ENCODE results near the gene SIM2.

SIM2 gene

DNA sequence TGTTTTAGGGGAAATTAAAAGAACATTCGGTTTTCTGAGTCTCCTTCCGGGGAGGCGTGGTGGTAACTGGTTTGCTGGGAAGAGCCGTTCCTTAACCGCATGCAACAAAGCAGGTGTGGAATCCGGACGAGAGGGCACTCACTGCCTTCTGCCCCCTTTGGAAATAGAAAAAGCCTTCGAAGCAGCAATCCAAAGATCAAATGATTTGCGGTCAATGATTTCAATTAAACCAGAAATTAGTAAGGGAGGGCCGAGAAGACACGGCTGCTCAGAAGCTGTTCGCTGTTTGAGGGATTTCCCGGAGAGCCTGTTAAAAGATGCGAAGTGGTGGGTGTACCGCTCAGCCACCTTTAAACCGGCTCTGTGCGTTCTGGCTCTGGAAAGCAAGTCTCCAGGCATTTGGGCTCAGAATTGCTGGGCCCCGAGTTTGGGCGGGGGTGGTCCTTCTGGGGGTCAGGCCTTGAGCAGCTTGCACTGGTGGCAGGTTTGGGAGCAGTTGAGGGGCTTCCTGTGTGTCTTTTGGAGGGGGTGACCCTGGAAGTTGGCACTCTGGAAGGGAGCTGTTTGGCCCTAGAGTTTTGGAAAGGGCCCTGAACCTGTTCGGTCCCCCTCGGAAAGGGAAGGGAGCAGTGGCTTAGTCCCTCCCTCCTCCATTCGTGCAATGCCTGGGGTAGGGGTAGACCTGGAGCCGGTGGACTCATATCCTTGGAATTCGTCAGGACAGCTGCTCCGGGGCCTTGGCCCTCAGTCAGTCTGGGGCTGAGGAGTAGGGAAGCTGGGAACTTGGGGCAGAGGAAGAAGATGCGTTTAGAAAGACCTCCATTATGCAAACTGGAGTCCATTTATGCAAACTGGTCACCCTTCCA is 3.1 kb downstream of the SIM2 start:
- no peak for DNase-seq

DNA sequence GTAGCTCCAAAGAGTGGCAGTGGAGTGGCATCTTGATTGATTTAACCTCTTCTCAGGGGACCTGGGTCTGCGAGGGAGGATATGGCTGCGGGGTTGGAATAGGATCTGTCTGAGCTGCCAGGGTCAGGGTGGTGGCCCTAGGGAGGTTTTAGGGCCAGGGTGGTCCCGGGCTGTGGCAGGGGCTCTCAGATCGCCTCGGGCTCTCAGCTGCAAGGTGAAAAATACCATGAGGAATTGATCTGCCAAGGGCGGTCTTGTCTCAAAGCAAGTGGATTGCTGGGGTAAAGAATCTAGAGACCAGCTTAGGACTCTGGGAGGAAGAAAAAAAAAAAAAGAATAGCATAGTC is 3.7 kb downstream of the SIM2 start:
- DNase-seq: no peak

DNA sequence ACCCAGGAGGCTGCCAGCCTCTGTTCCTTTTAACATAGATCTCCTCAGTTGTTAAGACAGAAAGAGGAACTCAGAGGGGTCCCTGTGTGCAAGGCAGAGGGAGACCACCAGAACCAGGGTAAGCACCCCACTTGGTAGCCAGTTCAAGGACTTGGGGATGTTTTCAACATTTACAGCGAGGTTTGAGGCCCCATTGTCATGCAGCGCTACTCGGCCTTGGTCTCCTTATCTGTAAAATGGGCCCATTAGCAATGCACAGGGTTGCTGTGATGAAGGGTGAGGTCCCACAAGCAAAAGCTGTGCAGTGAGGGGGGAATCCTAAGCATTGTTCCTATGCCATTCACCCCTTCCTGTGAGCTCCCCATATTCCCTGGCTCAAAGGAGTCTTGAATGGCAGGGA is 4.2 kb downstream of the SIM2 start:
- no peak for DNase-seq

DNA sequence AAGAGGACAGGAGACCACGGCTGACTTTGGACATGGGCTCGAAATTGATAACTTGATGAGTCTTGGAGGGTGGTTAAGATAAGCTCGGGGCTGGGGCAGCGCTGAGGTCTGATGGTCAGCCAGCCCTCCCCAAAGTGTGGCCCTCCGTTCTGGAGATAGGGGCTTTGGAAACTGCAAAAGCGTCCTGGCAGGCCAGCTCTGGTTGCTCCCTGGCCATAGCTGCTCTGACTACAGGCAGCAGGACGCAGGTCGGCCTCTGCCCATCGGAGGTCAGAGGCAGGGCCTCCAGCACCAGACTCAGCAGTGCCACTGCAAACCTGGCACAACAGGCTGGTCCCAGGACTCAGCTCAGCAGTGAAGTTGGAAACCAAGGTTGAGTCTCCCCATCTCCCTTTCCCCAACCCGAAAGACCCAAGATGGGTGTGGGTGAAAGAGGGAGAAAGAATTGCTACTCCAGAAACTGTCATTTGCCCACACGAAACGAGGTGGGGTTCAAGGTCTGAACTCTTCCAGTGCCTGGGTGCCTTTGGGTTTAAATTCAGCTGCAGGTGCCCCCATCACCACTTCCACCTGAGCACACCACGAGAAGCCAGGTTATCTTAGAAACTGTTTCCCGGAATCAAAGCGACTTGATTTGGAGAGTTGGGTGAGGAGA is 4.8 kb downstream of the SIM2 start:
- DNase-seq: no peak

DNA sequence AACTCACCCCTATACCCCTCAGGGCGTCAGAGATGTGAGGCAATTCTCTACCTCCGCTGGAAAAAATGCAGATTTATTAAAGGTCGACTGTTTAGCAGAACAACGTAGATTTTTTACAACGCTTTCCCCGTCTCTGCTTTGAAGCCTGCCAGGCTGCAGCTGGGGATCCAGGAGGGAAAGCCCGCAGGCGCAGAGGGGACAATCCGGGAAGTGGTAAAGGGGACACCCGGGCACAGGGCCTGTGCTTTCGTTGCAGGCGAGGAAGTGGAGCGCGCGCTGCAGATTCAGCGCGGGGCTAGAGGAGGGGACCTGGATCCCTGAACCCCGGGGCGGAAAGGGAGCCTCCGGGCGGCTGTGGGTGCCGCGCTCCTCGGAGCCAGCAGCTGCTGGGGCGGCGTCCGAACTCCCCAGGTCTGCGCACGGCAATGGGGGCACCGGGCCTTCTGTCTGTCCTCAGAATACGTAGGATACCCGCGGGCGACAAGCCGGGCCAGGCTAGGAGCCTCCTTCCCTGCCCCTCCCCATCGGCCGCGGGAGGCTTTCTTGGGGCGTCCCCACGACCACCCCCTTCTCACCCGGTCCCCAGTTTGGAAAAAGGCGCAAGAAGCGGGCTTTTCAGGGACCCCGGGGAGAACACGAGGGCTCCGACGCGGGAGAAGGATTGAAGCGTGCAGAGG is 5.5 kb downstream of the SIM2 start:
- DNase-seq: no peak

DNA sequence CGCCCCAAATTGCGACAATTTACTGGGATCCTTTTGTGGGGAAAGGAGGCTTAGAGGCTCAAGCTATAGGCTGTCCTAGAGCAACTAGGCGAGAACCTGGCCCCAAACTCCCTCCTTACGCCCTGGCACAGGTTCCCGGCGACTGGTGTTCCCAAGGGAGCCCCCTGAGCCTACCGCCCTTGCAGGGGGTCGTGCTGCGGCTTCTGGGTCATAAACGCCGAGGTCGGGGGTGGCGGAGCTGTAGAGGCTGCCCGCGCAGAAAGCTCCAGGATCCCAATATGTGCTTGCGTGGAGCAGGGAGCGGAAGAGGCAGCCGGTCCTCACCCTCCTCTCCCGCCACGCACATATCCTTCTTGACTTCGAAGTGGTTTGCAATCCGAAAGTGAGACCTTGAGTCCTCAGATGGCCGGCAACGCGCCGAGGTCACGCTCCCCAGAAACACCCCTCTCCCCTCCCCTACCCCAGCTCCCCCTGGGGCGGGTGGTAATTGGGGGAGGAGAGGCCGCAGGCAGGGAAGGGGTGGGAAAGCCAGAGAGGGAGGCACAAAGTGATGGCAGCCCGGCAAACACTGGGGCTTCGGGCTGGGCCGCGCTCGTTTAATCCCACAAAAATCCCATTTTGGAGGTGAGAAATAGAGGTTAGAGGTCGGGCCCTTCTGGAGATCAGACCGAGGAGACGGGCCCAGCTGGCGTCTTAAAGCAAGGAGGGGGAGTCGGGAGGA is 6.2 kb downstream of the SIM2 start:
- no peak for DNase-seq

DNA sequence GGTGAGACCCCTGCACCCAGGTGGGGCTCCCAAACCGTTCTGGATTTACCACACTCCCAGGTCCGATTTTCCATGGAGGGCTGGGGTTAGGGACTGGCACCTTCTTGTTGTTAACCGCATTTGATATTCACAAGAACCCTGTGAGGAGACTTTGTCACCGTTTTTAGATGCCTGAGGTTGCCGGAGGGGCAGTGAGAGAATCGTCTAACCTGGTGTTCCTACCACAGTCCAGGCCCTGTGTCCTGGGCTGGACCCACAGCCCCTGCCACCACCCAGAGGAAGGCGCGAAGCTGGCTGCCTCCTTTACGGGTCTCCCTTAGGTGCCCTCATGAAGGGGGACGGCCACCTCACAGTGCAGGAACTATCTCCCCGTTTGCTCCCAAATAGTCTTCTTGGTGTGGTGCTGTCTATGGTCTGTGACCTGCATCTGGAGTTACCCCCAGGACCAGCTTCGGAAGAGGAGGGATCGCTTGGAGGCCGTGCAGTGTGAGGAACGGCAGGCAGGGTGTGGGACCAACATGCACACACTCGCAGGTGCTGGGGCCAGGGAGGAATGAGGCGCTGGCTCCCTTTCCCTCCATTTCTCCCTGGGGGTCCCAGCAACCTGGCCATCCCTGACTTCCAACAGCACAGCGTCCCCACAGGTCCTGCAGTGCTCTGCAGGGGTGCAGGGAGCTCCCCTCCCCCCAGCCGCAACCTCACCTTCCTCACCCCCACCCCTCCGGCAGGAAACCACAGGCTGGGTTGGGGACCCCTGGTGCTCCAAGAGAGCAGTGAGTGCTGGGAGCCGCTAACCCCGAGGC is 7.0 kb downstream of the SIM2 start:
- DNase-seq: no peak

DNA sequence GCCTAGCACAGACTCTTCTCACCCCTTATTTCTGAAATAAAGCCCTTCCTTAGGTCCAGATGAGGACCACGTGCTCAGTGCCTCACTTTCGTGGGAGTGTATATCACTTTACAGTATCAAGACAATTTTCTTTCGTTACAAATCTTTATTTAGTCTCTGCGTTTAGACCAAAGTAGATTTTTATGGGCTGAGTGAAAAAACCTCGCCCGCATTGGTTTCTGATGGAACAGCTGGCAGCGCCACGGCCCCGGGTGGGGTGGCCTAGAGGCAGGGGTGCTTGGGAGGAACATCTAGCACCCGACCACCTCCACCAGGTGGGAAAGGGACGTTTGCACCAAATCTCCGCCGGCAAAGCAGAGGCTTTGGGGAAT is 7.6 kb downstream of the SIM2 start:
- no peak for DNase-seq

DNA sequence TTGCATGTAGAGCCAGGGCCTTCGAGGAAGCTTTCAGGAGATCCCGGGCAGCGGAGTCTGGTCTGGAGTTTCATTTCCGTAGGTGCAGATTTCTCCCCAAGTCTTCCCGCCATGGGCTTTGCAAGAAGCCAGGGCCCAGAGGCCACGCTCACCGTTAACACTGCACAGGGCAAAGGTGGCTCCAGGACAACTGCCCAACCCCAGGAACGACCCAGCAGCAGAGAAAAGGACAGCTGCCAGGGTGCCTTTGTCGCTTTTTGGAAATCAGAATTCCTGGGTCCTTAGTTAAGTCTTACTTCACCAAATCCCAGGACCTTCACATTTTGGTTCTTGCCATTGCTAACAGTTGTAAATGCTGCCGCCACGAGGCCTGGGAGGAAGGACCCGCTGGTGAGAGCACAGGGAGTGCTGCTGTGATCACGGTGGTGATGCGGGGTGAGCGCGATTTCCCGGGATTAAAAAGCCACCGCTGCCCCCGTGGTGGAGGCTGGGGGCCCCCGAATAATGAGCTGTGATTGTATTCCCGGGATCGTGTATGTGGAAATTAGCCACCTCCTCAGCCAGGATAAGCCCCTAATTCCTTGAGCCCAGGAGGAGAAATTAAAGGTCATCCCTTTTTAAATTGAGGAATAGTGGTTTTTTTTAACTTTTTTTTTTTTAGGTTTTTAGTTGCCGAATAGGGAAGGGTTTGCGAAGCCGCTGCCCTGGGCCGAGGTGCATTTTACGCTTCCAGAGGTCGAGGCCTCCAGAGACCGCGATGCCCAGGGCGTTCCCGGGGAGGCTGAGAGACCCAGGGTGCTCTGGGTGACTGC is 8.2 kb downstream of the SIM2 start:
- no peak for DNase-seq

DNA sequence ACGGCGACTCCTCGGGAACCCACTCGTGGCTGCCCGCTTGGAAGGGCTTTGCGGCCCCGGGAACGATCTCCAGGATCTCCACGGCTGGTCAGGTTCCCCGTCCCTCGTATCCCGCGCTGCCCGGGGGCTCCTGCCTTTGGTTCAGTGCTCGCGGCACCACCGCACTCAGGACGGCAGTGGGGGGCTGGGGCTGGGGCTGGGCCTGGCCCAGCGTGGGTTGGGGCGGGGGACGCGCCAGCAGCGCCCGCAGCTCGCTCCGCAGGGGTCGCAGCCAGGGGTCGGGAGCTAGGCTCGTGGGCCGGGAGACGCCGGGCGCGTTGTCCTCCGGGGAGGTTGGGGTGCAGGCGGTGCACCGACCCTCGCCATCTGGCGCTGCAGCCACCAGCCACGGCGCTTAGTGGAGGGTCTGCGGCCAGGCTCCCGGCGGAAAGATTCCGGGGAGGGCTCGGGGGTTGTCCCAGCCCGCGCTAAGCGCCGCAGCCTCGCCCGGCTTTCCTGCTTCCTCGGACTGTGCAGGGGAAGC is 8.9 kb downstream of the SIM2 start:
- no peak for DNase-seq

DNA sequence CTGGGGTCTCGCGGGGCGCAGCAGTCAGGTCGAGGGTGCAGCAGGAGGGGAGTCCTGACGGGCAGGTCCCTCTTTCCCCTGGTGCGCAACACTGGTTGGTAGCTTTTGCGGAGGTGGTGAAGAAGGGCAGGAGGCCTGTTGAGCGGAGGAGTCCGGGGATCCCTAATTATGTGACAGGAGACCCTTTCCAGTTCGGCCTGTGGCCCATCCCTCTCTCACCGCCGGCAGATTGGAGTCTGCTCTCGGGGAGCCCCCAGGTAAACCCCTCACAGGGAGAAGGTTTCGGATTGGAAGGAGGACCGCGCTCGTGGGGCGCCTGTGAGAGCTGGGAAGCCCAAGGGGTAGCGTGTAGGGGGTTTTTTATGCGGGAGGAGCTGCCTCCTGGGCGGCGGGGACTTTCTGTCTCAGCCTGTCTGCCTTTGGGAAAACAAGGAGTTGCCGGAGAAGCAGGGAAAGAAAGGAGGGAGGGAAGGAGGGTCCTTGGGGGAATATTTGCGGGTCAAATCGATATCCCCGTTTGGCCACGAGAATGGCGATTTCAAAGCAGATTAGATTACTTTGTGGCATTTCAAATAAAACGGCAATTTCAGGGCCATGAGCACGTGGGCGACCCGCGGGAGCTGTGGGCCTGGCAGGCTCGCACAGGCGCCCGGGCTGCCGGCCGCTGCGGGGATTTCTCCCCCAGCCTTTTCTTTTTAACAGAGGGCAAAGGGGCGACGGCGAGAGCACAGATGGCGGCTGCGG is 9.5 kb downstream of the SIM2 start:
- no peak for DNase-seq

DNA sequence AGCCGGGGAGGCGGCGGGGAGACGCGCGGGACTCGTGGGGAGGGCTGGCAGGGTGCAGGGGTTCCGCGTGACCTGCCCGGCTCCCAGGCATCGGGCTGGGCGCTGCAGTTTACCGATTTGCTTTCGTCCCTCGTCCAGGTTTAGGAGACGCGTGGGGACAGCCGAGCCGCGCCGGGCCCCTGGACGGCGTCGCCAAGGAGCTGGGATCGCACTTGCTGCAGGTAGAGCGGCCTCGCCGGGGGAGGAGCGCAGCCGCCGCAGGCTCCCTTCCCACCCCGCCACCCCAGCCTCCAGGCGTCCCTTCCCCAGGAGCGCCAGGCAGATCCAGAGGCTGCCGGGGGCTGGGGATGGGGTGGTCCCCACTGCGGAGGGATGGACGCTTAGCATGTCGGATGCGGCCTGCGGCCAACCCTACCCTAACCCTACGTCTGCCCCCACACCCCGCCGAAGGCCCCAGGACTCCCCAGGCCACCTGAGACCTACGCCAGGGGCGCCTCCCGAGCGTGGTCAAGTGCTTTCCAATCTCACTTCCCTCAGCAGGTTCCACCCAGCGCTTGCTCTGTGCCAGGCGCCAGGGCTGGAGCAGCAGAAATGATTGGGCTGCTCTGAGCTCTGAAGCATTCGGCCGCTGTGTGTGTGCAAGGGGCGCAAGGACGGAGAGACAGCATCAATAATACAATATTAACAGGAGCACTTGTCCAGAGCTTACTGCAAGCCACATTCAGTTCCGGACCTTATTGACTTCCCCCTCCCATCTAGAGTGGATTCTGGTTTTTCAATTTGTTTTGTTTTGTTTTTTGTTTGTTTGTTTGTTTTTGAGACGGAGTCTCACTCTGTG is 10.3 kb downstream of the SIM2 start:
- no peak for DNase-seq

DNA sequence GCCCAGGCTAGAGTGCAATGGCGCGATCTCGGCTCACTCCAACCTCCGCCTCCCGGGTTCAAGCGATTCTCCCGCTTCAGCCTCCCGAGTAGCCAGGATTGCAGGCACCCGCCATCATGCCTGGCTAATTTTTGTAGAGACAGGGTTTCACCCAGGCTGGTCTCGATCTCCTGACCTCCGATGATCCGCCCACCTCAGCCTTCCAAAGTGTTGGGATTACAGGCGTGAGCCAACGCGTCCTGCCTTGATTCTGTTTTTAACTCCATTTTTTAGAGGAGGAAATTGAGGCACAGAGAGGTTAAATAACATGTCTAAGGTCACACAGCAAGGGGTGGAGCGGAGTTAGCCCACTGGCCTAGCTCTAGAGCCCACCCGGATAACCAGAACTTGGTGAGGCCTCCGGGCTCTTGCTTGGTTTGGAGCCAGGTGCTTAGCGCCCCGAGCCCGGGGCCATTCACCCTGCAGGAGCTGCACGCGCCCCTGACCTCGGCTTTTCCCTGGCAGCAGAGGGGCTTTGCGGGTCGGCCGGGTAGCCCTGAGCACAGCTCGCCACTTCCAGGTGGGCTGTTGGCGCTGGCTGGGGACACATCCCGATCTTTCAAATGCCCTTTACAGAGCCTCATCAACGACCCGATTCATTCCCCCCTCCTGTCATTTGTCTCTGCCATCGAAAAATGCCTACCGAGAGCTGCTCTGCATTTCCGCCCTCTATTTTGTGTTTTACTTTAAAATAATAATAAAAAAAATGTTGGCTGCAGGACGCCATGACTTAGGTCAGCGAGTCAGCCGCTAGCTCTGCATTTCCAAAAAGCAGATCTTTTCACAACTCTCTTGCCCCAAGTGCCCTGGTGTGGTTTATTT is 11.2 kb downstream of the SIM2 start:
- DNase-seq: no peak

DNA sequence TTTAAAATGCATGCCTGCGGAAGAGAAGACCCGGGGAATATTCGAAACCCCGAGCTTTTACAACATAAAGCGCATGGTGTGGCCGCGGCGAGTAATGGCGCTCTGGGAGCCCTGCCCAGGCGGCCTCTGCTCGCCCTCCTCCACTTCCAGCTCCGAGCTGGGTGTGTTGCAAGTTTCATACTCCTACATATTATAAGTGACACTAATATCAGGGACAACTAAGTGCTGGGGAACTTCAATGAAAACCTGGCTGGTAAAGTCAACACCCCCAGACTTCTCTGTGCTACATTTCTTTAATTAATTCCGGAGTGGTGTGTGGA is 11.8 kb downstream of the SIM2 start:
- no peak for DNase-seq

DNA sequence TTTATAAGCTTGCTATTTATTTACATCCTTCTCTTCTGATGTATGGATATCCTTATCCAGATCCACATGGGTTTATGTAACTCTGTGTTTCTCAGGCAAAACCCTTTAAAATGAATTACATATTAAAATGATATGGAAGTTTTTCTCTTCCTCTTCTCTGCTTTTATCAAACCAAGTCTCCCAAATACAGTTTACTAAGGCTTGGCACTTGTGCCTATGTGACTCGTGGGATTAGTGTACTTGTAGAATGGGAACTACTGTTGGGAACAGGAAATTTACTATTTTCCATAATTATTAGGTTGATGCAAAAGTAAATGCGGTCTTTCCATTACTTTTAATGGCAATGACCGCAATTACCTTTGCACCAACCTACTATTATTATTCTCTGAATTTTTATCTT is 14.8 kb downstream of the SIM2 start:
- no peak for DNase-seq

DNA sequence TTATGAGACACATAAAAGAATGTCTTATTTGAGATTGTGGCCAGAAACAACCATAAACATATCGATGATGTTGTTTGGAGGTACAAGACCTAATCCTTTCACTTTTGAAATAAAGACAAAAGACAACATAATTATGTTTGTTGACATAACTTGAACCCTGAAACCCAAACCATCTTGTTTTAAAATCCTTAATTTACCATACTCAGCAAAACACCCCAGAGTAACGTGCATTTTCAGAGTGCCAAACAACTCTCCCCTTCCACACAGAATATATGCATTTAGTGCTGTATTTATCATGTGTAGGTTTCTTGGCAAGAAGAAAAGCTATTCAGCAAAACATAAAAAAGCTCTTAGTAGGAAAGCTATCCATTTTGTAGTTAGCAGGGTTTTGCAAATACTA is 17.5 kb downstream of the SIM2 start:
- no peak for DNase-seq

DNA sequence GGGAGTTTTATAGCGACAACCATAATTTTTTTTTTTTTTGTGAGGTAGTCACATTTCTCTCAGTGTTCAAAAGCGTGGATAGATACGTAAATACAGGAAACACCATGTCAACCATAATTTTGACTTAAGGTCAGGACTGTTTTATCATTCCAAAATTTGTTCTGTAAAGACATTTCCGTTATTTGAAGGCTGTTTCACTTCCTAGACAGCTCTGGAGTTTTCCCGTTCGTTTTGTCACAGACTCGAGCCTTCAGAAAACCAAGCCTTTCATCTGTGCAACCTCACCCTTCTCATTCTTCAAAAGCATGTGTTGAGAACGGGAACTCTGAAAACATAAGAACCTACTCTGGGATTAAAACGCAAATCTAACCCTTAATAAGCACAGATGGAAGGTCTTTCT is 17.9 kb downstream of the SIM2 start:
- no peak for DNase-seq

DNA sequence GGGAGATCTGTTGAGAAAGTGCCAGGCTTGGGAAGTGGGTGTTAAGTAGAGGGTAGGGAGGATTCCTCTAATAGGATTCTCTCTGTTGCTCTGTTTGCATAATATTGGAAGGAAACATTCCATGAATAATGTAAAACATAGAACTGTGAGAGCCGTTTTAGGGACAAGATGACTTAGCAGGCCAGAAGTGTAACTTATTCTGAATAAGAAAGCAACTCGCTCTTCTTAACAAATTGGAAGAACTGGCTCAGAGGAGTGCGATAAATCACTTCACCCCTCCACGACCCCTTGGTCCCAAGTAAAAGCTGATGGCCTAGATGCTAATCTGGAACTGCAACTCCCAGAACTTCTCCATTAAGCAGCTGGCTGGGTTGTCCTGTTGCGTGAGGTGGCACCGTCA is 19.1 kb downstream of the SIM2 start:
- no peak for DNase-seq

DNA sequence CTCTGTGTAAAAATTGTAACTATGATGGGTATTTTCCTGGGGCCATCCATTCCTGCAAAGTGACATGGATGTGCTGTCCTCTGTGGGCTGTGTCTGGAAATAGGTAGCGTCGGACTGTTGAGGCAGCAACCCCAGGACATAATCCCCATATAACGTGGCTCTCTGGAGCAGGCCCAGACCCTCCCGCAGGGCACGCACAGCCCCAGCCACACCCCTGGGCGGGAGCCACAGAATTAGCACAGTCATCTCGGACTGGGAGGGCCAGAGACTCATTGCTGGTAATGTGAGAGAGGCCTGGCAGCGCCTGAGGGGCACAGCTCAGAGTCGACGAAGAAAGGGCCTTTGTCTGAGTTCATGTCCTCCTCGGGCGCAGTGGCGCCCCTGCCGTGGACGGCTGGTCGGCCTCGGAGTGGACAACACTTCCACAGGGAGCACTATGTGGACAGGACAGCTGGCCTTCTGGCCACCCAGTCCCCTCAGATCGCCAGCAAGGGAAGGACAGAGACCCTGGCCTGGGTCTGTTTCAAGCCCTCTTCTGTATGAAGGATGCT is 20.1 kb downstream of the SIM2 start:
- DNase-seq: no peak
